Stimulated activated CD4-positive, alpha-beta T cell treated with anti-CD3 and anti-CD28 coated beads, Interleukin-1b, Interleukin-23, amount 100 ng/mL, for 48 hours (primary cell): ENCODE results near the gene PTGER3.

ENCODE experiments used
- DNase-seq: peaks from one replicate; pipeline ENCODE4 v3.0.0-alpha.2; 2020

Gene PTGER3

GRCh38 chr1:71047635-71048607, at the start of gene PTGER3:
Gene PTGER3, minus strand, starts transcription at chr1:71047816. Its CDS starts 239 bp downstream, at chr1:71047577.
- DNase-seq = peak; percentile 20

- no peak for DNase-seq
These were observed 47.3 kb upstream of the PTGER3 start for GRCh38 chr1:71094913-71095312.

GRCh38 chr1:71093938-71094337, 46.3 kb upstream of the PTGER3 start:
- DNase-seq = no peak

- no peak for DNase-seq
These were observed 42.1 kb upstream of the PTGER3 start for GRCh38 chr1:71089536-71090270.

- DNase-seq = no peak
These were observed 41.1 kb upstream of the PTGER3 start for GRCh38 chr1:71088645-71089287.

- DNase-seq = no peak
These were observed 40.1 kb upstream of the PTGER3 start for GRCh38 chr1:71087713-71088112.

- no peak for DNase-seq
These were observed 39.4 kb upstream of the PTGER3 start for GRCh38 chr1:71087060-71087459.

- no peak for DNase-seq
These were observed 38.7 kb upstream of the PTGER3 start for GRCh38 chr1:71086331-71086730.

GRCh38 chr1:71083271-71083670, 35.7 kb upstream of the PTGER3 start:
- DNase-seq = no peak

GRCh38 chr1:71081697-71082080, 34.1 kb upstream of the PTGER3 start:
- no peak for DNase-seq

- peak; percentile 90 for DNase-seq
These were observed 33.4 kb upstream of the PTGER3 start, which contains the start of gene ZRANB2 for GRCh38 chr1:71080739-71081696. Gene ZRANB2, minus strand, starts transcription at chr1:71081035. Its CDS starts 40 bp downstream, at chr1:71080995.

GRCh38 chr1:71080230-71080738, 32.7 kb upstream of the PTGER3 start:
- DNase-seq = peak; percentile 5

- DNase-seq = no peak
These were observed 27.1 kb upstream of the PTGER3 start for GRCh38 chr1:71074681-71075080.

GRCh38 chr1:71072273-71072672, 24.7 kb upstream of the PTGER3 start:
- DNase-seq = no peak

- no peak for DNase-seq
These were observed 24.1 kb upstream of the PTGER3 start for GRCh38 chr1:71071720-71072119.

- no peak for DNase-seq
These were observed 21.0 kb upstream of the PTGER3 start for GRCh38 chr1:71068325-71069240.

- no peak for DNase-seq
These were observed 7.2 kb upstream of the PTGER3 start for GRCh38 chr1:71054791-71055190.

GRCh38 chr1:71054281-71054731, 6.7 kb upstream of the PTGER3 start:
- no peak for DNase-seq

- DNase-seq = no peak
These were observed 6.1 kb upstream of the PTGER3 start for GRCh38 chr1:71053758-71054157.

- DNase-seq = no peak
These were observed 5.5 kb upstream of the PTGER3 start for GRCh38 chr1:71053146-71053545.
